SU-DHL-6 (cell line): ENCODE data around the gene NOX3.

Experiments used
- CTCF ChIP-seq: fragments of 200-600 bp; sonication (generic); IDR thresholded peaks from one replicate; pipeline ENCODE4 v1.5.1; 2017; ENCODE audit warnings: antibody characterized with exemption, mild to moderate bottlenecking, low read length, moderate library complexity; ENCODE audit not compliant: insufficient read depth, poor library complexity, severe bottlenecking
- EZH2phosphoT487 ChIP-seq: fragments of 200-600 bp; sonication (generic), shearing (Covaris generic); conservative IDR thresholded peaks from 2 replicates; pipeline ENCODE4 v1.6.1; 2018; ENCODE audit warnings: mild to moderate bottlenecking, antibody characterized with exemption, low read length, moderate library complexity, mixed read lengths

GRCh38 chr6:155383913-155384312 is 71.7 kb downstream of the NOX3 start:
- TF ChIP-seq CTCF, result no peak
- TF ChIP-seq EZH2phosphoT487, result no peak
